ENCODE data around the gene DNHD1.
"Not testable (repeated sequence)": the region's sequence is repeated elsewhere in the genome, so short reads cannot be mapped to it uniquely, and the experiment has no call there.

DNHD1 gene

DNA sequence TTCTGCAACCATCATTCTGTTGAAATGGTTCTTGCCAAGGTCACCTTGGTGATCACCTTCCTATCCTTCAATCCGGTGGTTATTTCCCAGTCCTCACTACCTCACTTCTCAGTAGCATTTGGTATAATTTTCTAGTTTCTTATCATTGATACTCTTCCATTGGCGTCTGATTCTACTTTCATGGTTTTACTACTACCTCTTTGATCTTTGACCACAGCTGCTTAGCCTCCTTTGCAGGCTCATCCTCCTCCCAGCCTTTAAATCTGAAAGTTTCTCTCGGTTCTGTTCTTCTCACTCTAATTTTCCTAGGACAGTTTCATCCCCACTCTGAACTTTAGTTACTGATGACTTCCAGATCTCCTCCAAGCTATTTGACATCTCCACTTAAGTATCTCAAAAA lies 10.8 kb upstream of the DNHD1 start:
- H3K9me3 Mint-ChIP-seq, result no peaks in the 10 kb centered on the region
- no peak for ATAC-seq (replicated peaks; ENCODE audit: extremely low read depth, poor library complexity, severe bottlenecking)
- peaks cover 23% of the 10 kb centered on the region for H3K36me3 Mint-ChIP-seq (ENCODE audit: insufficient read depth)
- no peaks in the 10 kb centered on the region for H3K27me3 Mint-ChIP-seq
- no peak overlapping the region for H3K27ac Mint-ChIP-seq (ENCODE audit: low read depth)
- DNase-seq (ENCODE audit: low spot score in 2 of 2), result no peak
- H3K4me3 Mint-ChIP-seq, result no peak overlapping the region
- H3K4me1 Mint-ChIP-seq, result peaks cover 14% of the 10 kb centered on the region

DNA sequence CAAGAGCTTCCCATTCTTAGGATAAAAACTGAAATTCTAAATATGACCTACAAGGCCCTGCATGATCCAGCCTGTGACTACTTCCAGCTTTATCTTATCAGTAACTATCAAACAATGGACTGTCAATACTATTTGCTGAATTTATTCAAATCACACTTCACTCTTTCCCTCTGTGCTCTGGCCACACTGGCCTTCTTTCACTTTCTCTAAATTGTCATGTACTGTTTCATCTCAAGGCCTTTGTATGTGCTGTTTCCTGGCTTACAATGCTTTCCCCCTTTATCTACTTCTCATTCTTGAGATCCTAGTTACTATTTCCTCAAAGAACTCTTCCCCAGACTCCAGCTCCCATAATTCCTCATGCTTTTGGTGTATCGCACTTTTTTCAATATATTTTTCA lies 10.1 kb upstream of the DNHD1 start:
- Mint-ChIP-seq H3K4me3 (no peak overlapping the region), H3K27ac (ENCODE audit: low read depth) (no peak overlapping the region), H3K9me3 (no peaks in the 10 kb centered on the region), H3K27me3 (no peaks in the 10 kb centered on the region), H3K36me3 (ENCODE audit: insufficient read depth) (peaks cover 23% of the 10 kb centered on the region), H3K4me1 (peaks cover 14% of the 10 kb centered on the region)
- DNase-seq (ENCODE audit: low spot score in 2 of 2) (no peak), ATAC-seq (replicated peaks; ENCODE audit: extremely low read depth, poor library complexity, severe bottlenecking) (no peak)

DNA sequence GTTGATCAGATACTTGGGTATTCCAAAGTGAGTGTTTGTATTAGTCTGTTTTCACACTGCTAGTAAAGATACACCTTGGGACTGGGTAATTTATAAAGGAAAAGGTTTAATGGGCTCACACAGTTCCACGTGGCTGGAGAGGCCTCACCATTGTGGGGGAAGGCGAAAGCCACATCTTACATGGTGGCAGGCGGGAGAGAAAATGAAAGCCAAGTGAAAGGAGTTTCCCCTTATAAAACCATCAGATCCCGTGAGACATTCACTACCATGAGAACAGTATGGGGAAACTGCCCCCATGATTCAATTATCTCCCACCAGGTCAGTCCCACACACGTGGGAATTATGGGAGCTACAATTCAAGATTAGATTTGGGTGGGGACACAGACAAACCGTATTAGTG lies 8.7 kb upstream of the DNHD1 start:
- DNase-seq (ENCODE audit: low spot score in 2 of 2) (no peak), ATAC-seq (replicated peaks; ENCODE audit: extremely low read depth, poor library complexity, severe bottlenecking) (no peak)
- H3K36me3 Mint-ChIP-seq (ENCODE audit: insufficient read depth), result peaks cover 20% of the 10 kb centered on the region
- no peaks in the 10 kb centered on the region for H3K27me3 Mint-ChIP-seq
- no peak overlapping the region for H3K4me3 Mint-ChIP-seq
- H3K9me3 Mint-ChIP-seq, result no peaks in the 10 kb centered on the region
- peaks cover 4% of the 10 kb centered on the region for H3K4me1 Mint-ChIP-seq
- H3K27ac Mint-ChIP-seq (ENCODE audit: low read depth), result no peak overlapping the region

DNA sequence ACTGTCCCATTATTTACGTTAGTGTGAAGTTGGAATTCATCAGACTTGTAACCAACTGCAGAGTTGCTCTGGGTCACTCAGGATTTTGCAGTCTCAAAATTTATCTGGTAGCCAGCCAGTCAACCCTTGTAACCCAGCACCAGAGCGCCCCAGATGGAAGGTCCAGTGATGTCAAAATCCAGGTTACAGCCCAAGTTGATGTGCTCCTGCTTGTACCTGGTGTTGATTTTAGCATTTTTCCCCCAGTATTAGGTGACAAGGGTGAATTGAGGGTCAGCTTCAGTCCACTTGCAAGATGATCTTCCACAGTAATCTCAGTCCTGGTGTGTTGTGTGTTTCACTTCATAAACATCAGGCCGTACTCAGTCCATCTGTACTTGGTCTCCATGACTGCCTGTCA lies 8.3 kb upstream of the DNHD1 start:
- no peak overlapping the region for H3K27ac Mint-ChIP-seq (ENCODE audit: low read depth)
- no peak overlapping the region for H3K4me3 Mint-ChIP-seq
- H3K4me1 Mint-ChIP-seq, result peaks cover 5% of the 10 kb centered on the region
- H3K9me3 Mint-ChIP-seq, result no peaks in the 10 kb centered on the region
- DNase-seq (ENCODE audit: low spot score in 2 of 2) (no peak), ATAC-seq (replicated peaks; ENCODE audit: extremely low read depth, poor library complexity, severe bottlenecking) (no peak)
- no peaks in the 10 kb centered on the region for H3K27me3 Mint-ChIP-seq
- peaks cover 17% of the 10 kb centered on the region for H3K36me3 Mint-ChIP-seq (ENCODE audit: insufficient read depth)

DNA sequence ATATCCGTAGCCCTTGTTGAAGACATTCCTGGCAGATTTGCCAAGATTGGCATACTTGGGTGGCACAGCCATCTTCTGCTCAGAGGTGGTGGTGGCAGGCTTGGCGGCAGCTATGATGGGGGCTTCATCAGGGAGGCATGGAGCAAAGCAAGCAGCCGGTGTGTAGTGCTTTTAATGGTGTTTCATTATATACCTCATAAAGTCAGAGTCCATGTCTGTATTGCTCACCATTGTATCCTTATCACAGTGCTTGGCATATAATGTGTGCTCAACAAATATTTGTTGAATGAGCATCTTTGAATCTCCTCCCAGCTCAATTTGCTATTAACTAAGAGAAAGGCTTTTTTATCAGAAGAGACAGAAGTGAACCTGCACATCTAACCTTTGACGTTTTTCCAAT lies 7.8 kb upstream of the DNHD1 start:
- H3K27ac Mint-ChIP-seq (ENCODE audit: low read depth), result no peak overlapping the region
- H3K4me1 Mint-ChIP-seq, result peaks cover 7% of the 10 kb centered on the region
- H3K36me3 Mint-ChIP-seq (ENCODE audit: insufficient read depth), result peaks cover 19% of the 10 kb centered on the region

DNA sequence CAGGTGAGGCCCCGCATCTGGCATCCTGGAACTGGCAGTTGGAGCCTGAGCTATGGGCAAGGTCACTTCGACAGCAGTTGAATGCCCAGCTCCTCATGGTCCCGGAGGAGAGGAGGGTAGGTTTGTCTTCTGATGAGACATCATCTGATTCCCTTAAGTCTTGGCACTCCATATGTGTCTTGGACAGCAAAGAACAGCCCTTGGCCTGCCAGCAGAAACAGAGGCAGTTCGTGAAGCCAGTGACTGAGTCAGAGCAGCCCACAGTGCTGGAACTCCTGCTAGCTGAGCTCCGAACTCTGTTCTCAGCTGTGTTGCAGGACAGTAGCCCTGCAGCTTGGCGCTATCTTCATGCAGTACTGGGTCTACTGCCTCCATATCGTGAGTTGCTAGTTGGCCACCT lies 1.0 kb downstream of the DNHD1 start:
- H3K27me3 Mint-ChIP-seq, result no peaks in the 10 kb centered on the region
- H3K4me1 Mint-ChIP-seq, result peaks cover 18% of the 10 kb centered on the region
- H3K4me3 Mint-ChIP-seq, result no peak overlapping the region
- DNase-seq (ENCODE audit: low spot score in 2 of 2), result no peak
- no peak for ATAC-seq (replicated peaks; ENCODE audit: extremely low read depth, poor library complexity, severe bottlenecking)
- H3K9me3 Mint-ChIP-seq, result no peaks in the 10 kb centered on the region
- H3K36me3 Mint-ChIP-seq (ENCODE audit: insufficient read depth), result peaks cover 14% of the 10 kb centered on the region
- H3K27ac Mint-ChIP-seq (ENCODE audit: low read depth), result no peak overlapping the region

More for the DNA sequence above, 7.8 kb upstream of the DNHD1 start:
- Mint-ChIP-seq H3K27me3 (no peaks in the 10 kb centered on the region), H3K9me3 (no peaks in the 10 kb centered on the region), H3K4me3 (no peak overlapping the region)
- no peak for DNase-seq (ENCODE audit: low spot score in 2 of 2)
- no peak for ATAC-seq (replicated peaks; ENCODE audit: extremely low read depth, poor library complexity, severe bottlenecking)

DNA sequence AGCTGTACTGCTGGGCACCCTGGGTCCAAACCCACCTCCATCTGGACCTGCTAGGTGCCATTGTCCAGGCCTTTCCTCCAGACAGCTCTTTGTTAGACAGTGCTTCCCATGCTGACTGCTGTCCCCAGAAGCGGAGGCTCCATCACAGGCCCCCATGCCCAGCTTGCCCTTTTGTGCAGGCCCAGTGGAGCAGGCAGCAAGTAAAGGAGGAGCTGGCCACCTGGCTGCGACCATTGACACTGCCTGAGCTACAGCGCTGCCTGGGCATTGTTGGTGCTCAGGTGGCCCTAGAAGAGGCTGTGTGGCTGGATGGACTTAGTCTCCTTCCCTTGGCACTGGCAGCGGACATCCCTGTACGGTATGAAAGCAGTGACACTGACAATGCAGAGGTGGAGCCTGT lies 1.5 kb downstream of the DNHD1 start:
- Mint-ChIP-seq H3K9me3 (no peaks in the 10 kb centered on the region), H3K27me3 (no peaks in the 10 kb centered on the region), H3K4me1 (peaks cover 16% of the 10 kb centered on the region), H3K4me3 (no peak overlapping the region), H3K36me3 (ENCODE audit: insufficient read depth) (peaks cover 16% of the 10 kb centered on the region), H3K27ac (ENCODE audit: low read depth) (no peak overlapping the region)
- DNase-seq (ENCODE audit: low spot score in 2 of 2) (no peak), ATAC-seq (replicated peaks; ENCODE audit: extremely low read depth, poor library complexity, severe bottlenecking) (no peak)

DNA sequence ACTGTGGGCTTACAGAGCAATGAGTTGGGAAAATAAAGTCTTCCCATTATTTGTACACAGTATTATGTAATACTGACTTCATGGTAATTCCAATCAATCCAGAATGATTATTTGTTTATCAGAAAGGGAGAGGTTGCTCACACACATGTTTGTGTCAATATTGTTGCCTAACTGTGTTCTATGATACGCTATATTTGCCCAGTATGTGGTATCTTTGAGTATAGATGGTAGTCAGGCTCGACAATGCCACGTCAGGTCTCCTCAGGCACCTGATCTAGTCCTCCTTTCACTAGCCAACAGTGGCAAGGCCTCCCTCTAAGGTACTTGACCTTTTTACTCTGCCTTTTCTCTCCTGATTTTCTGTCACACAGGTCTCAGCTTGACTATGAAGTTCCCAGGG lies 5.3 kb downstream of the DNHD1 start:
- H3K36me3 Mint-ChIP-seq (ENCODE audit: insufficient read depth), result peaks cover 19% of the 10 kb centered on the region
- no peaks in the 10 kb centered on the region for H3K9me3 Mint-ChIP-seq
- no peak for DNase-seq (ENCODE audit: low spot score in 2 of 2)
- H3K4me1 Mint-ChIP-seq, result peaks cover 3% of the 10 kb centered on the region
- H3K27me3 Mint-ChIP-seq, result no peaks in the 10 kb centered on the region
- no peak overlapping the region for H3K27ac Mint-ChIP-seq (ENCODE audit: low read depth)
- ATAC-seq (replicated peaks; ENCODE audit: extremely low read depth, poor library complexity, severe bottlenecking), result no peak
- H3K4me3 Mint-ChIP-seq, result no peak overlapping the region

DNA sequence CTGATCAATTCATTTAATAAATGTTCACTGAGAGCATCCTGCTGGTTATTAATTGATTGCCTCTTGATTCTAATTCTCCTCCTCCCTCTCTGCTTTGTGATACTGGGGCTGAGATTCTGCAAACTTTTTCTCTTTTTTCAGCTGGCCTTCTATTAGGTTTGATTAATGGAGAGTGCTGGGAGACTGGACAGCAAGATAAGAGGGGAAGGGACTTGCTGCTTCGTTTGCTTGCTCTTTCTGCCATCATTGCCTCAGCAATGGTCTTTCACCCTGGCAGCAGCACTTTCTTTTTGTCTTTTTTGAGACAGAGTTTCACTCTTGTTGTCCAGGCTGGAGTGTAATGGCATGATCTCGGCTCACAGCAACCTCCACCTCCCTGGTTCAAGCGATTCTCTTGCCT lies 7.1 kb downstream of the DNHD1 start:
- Mint-ChIP-seq H3K27ac (ENCODE audit: low read depth) (peak overlapping the region; percentile 37), H3K4me1 (no peaks in the 10 kb centered on the region), H3K4me3 (no peak overlapping the region), H3K36me3 (ENCODE audit: insufficient read depth) (peaks cover 17% of the 10 kb centered on the region), H3K27me3 (no peaks in the 10 kb centered on the region), H3K9me3 (no peaks in the 10 kb centered on the region)
- no peak for ATAC-seq (replicated peaks; ENCODE audit: extremely low read depth, poor library complexity, severe bottlenecking)
- DNase-seq (ENCODE audit: low spot score in 2 of 2), result no peak

DNA sequence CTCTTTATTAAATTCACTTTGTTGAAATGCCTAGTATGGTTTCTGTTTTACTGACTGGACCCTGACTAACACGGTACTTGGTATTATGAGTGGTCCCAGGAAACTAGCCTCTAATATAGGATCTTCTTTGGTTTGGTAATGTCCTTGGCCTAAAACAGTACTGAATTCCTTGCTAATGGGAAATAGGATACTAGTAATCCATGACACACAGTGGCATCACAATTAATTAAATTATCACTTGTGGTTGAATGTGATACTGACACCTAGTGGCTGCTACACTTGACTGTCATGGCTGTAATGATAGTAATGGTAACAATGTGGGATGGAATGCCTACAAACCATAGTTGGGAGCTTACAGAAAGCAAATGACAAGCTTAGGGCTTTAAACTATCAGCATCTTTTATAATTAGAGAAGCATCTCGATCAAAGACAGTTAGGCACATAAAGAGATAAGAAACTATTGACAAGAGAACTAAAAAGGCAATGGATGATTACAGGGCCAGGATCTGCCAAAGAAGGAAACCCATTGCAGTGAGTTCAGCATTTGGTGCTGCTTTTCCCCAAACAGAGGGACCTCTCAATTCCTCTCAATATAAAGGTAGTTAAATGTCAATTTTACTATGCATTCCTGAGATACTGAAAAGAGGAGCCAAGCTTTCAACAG lies 8.6 kb downstream of the DNHD1 start:
- Mint-ChIP-seq H3K27ac (ENCODE audit: low read depth) (no peak overlapping the region), H3K27me3 (no peaks in the 10 kb centered on the region), H3K4me3 (no peak overlapping the region), H3K4me1 (no peaks in the 10 kb centered on the region), H3K36me3 (ENCODE audit: insufficient read depth) (peaks cover 15% of the 10 kb centered on the region), H3K9me3 (no peaks in the 10 kb centered on the region)
- DNase-seq (ENCODE audit: low spot score in 2 of 2) (no peak), ATAC-seq (replicated peaks; ENCODE audit: extremely low read depth, poor library complexity, severe bottlenecking) (no peak)

DNA sequence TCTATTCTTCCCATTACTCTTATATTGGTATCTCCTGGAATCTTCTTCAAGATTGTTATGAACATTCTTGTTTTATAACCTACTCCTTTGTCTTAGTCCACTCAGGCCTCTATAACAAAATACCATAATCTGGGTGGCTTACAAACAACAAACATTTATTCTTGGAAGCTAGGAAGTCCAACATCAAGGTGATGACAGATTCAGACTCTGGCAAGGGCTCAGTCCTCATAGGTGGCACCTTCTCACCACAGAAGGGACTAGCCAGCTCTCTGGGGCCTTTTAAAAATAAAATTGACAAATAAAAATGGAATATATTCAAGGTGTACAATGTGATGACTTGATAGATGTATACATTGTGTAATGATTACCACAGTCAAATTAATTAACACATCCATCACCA lies 19.8 kb downstream of the DNHD1 start:
- Mint-ChIP-seq H3K27me3 (no peaks in the 10 kb centered on the region), H3K4me3 (no peak overlapping the region), H3K27ac (ENCODE audit: low read depth) (no peak overlapping the region), H3K4me1 (no peaks in the 10 kb centered on the region), H3K9me3 (no peaks in the 10 kb centered on the region), H3K36me3 (ENCODE audit: insufficient read depth) (peaks cover 12% of the 10 kb centered on the region)
- no peak for ATAC-seq (replicated peaks; ENCODE audit: extremely low read depth, poor library complexity, severe bottlenecking)
- no peak for DNase-seq (ENCODE audit: low spot score in 2 of 2)

DNA sequence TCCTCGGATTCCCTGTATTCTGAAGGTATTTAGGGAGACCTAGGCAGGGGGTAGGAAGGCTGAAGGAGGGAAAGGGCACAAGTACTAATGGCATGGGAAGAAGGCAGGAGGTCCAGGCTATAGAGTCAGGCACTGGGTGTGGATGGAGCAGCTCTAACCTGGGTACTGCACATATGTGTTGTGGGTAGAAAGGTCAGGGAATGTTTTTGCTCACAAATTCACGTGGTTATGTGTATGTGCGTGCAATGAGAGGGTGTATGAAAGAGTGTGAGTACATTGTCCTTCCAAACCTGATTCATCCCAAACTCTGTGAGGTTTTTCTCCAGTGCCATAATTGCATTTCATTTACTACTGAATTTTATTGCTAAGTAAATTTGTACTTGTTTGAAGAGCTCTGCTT lies 23.2 kb downstream of the DNHD1 start:
- ATAC-seq (replicated peaks; ENCODE audit: extremely low read depth, poor library complexity, severe bottlenecking), result no peak

DNA sequence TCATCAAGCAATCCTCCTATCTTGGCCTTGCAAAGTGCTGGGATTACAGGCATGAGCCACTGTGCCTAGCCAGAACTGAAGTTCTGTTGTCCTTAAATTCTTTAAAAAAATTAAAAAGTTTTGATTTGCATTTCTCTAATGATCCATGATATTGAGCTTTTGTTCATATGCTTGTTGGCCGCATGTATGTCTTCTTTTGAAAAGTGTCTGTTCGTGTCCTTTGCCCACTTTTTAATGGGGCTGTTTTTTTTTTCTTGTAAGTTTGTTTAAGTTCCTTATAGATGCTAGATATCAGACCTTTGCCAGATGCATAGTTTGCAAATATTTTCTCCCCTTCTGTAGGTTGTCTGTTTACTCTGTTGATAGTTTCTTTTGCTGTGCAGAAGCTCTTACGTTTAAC lies 24.9 kb downstream of the DNHD1 start:
- H3K9me3 Mint-ChIP-seq; H3K27ac Mint-ChIP-seq (ENCODE audit: low read depth); H3K27me3 Mint-ChIP-seq; ATAC-seq (replicated peaks; ENCODE audit: extremely low read depth, poor library complexity, severe bottlenecking); DNase-seq (ENCODE audit: low spot score in 2 of 2); H3K4me3 Mint-ChIP-seq; H3K36me3 Mint-ChIP-seq (ENCODE audit: insufficient read depth); H3K4me1 Mint-ChIP-seq: not testable (repeated sequence)

More for the DNA sequence above, 23.2 kb downstream of the DNHD1 start:
- H3K4me3 Mint-ChIP-seq, result no peak overlapping the region
- no peak overlapping the region for H3K27ac Mint-ChIP-seq (ENCODE audit: low read depth)
- H3K27me3 Mint-ChIP-seq, result no peaks in the 10 kb centered on the region
- H3K4me1 Mint-ChIP-seq, result no peaks in the 10 kb centered on the region
- no peak for DNase-seq (ENCODE audit: low spot score in 2 of 2)
- H3K9me3 Mint-ChIP-seq, result no peaks in the 10 kb centered on the region
- H3K36me3 Mint-ChIP-seq (ENCODE audit: insufficient read depth), result peaks cover 8% of the 10 kb centered on the region

DNA sequence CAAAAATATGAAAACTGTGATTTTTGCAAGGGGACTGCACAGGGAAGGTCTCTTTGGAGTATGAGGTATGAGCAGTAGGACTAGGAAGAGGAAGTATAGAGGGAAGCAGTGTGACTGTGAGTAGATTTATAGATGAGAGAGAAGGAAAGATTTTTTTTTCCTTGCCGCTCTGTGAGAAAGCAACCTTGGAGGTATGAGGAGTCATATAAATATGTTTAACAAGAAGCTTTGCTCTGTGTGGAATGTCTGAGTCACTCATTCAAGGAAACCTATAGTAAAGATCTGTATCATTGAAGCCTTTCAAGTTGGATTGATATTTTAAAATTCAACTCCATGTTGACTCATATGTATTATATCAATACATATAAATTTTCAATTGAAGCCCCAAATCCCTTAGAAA lies 26.2 kb downstream of the DNHD1 start:
- no peak for DNase-seq (ENCODE audit: low spot score in 2 of 2)
- Mint-ChIP-seq H3K4me3 (no peak overlapping the region), H3K27me3 (no peaks in the 10 kb centered on the region), H3K9me3 (no peaks in the 10 kb centered on the region), H3K27ac (ENCODE audit: low read depth) (no peak overlapping the region), H3K36me3 (ENCODE audit: insufficient read depth) (peaks cover 7% of the 10 kb centered on the region), H3K4me1 (peaks cover 11% of the 10 kb centered on the region)
- no peak for ATAC-seq (replicated peaks; ENCODE audit: extremely low read depth, poor library complexity, severe bottlenecking)
